ENCODE measurements around the gene SSPN.

DNA sequence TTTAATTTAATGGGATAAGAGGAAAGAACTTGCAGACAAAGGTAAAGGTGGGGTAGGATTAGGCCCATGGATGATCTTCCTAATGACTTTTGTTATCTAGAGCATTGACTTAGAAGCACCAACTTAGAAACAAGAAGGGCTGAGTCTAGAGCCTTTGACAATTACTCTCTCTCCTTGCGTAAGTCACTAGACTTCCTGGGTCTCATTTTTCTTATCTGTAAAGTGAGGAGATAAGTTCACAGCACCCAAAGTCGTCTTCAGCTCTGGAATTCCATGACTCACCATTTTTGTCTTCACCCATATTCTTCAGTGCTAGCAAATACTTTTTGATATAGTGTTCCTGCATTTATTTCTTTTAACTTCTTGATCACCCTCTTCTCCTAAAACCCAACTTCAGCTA, 75.7 kb downstream of the SSPN start:
- TF ChIP-seq EZH2 (IDR thresholded peaks at IDR 0.05; ENCODE audit: low read length, unreplicated experiment), result no peak
- TF ChIP-seq, protein P1, sequence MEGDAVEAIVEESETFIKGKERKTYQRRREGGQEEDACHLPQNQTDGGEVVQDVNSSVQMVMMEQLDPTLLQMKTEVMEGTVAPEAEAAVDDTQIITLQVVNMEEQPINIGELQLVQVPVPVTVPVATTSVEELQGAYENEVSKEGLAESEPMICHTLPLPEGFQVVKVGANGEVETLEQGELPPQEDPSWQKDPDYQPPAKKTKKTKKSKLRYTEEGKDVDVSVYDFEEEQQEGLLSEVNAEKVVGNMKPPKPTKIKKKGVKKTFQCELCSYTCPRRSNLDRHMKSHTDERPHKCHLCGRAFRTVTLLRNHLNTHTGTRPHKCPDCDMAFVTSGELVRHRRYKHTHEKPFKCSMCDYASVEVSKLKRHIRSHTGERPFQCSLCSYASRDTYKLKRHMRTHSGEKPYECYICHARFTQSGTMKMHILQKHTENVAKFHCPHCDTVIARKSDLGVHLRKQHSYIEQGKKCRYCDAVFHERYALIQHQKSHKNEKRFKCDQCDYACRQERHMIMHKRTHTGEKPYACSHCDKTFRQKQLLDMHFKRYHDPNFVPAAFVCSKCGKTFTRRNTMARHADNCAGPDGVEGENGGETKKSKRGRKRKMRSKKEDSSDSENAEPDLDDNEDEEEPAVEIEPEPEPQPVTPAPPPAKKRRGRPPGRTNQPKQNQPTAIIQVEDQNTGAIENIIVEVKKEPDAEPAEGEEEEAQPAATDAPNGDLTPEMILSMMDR (conservative IDR thresholded peaks at IDR 0.05; ENCODE audit: low read depth, low read length), result no peak
